WTC11 (cell line): Measurements from ENCODE around the gene UMAD1.

ENCODE experiments used
- E2F5 ChIP-seq: sonication (generic); formaldehyde crosslinking; IDR thresholded peaks from 2 replicates; pipeline ENCODE4 v1.8.1; 2022; ENCODE audit warnings: mild to moderate bottlenecking, moderate library complexity, missing genetic modification reagents
- NFYB ChIP-seq: sonication (generic); formaldehyde crosslinking; conservative IDR thresholded peaks from 2 replicates; pipeline ENCODE4 v1.8.0; 2022; ENCODE audit warnings: low read depth, missing genetic modification reagents
- TF ChIP-seq, protein P1 (sequence below): sonication (generic); formaldehyde crosslinking; conservative IDR thresholded peaks from 2 replicates; pipeline ENCODE4 v1.8.1; 2022; ENCODE audit warnings: mild to moderate bottlenecking, missing genetic modification reagents
- TF ChIP-seq, protein P2 (sequence below): sonication (generic); formaldehyde crosslinking; IDR thresholded peaks from 2 replicates; pipeline ENCODE4 v1.8.1; 2023; ENCODE audit warnings: mild to moderate bottlenecking, missing genetic modification reagents, moderate library complexity

DNA sequence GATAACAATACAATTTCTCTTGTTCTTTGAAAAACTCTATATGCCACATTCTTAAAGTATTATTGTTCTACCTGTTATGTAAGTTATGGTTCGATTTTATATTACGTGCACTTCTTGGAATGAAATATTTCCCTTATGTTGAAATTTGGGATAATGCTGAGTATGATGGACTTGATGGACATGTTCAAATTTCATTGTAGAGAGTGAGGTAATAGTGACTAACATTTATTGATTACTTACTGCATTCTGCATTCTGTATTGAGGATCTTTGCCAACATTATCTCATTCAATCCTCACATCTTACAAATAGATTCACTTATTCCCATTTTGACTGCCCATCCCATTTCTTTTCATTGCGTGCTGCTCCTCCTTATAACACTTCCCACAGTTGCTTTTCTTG is 208.3 kb downstream of the UMAD1 start:
- TF ChIP-seq E2F5 (CRISPR knock-in tag) = no peak
- TF ChIP-seq, protein P1, sequence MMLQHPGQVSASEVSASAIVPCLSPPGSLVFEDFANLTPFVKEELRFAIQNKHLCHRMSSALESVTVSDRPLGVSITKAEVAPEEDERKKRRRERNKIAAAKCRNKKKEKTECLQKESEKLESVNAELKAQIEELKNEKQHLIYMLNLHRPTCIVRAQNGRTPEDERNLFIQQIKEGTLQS (CRISPR knock-in tag) = no peak
- TF ChIP-seq, protein P2, sequence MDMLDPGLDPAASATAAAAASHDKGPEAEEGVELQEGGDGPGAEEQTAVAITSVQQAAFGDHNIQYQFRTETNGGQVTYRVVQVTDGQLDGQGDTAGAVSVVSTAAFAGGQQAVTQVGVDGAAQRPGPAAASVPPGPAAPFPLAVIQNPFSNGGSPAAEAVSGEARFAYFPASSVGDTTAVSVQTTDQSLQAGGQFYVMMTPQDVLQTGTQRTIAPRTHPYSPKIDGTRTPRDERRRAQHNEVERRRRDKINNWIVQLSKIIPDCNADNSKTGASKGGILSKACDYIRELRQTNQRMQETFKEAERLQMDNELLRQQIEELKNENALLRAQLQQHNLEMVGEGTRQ = no peak
- TF ChIP-seq NFYB (CRISPR knock-in tag) = no peak
